Keratinocyte (primary cell): ENCODE results near the gene ERMAP.
"Not testable (repeated sequence)": the region's sequence is repeated elsewhere in the genome, so short reads cannot be mapped to it uniquely, and the experiment has no call there.

Source experiments
- CTCF ChIP-seq, 3 experiments: IDR thresholded peaks in 1 of 3; conservative IDR thresholded peaks in 1 of 3; optimal IDR thresholded peaks in 1 of 3; 2 replicates in 2 of 3; 3 replicates in 1 of 3; pipeline versions ENCODE3 to v1.5.1; 2011; ENCODE audit warnings: low read length in 3 of 3, mild to moderate bottlenecking in 3 of 3, moderate library complexity in 2 of 3, control low read depth in 1 of 3, inconsistent platforms in 1 of 3; ENCODE audit not compliant: insufficient read depth in 2 of 3; ENCODE audit errors: extremely low read depth in 1 of 3
- EZH2 ChIP-seq: IDR thresholded peaks from one replicate; pipeline ENCODE4 v1.6.1; 2012; ENCODE audit warnings: inconsistent platforms, mild to moderate bottlenecking, low read length, moderate library complexity

GRCh38 chr1:42859366-42859765, 42.4 kb downstream of the ERMAP start:
- TF ChIP-seq CTCF (optimal IDR thresholded peaks at IDR 0.05 in 1 of 3, IDR thresholded peaks at IDR 0.05 in 1 of 3, conservative IDR thresholded peaks at IDR 0.05 in 1 of 3; ENCODE audit: extremely low read depth in 1 of 3, insufficient read depth in 2 of 3, low read length in 3 of 3); EZH2: not testable (repeated sequence)
